ENCODE data around the gene G3BP1.
A peak's percentile ranks its signal among the peaks of the same experiment; 100 is the strongest.

G3BP1 gene

DNA sequence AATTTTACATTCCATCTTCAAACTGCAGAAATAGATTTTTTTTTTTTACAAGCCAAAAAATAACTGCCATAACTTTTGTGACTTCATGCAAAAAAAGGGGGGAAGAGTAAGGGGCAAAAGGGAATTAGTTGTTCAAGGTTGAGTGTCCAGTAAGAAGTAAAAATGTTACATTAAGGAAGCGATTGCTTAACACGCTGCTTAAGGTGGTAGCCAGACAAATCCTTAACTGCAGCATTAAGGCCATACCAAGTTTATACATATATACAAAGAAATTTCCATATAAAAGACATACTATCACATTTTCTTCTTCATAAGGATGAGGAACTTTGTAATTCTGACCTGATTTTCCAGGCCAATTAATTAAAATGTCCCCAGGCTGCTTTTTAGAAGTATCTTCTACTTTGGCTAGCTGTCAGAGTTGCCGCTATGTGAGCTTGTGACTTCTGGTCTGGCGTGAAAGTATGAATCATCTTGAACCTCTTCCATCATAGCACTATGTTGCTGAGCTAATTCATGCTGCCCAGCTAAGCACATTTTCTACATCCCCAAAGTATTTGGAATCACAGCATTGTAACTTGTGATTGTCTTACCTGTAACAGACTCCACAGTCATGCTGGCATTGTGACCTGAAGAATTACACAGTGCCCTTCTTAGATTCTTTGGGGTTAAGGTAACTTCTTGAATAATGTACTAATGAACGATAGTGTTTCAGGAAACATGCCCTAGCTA lies 40.0 kb downstream of the G3BP1 start:
- Histone ChIP-seq H3K23ac (ENCODE audit: low read length) (no peak overlapping the region), H2BK5ac (ENCODE audit: low read depth, low read length, poor library complexity) (no peak overlapping the region), H2AFZ (ENCODE audit: insufficient read depth, low read length, poor library complexity) (no peak overlapping the region), H3K79me2 (ENCODE audit: control insufficient read depth, insufficient read depth, low read length, poor library complexity) (no peaks in the 10 kb centered on the region), H3K79me1 (ENCODE audit: low read length) (no peaks in the 10 kb centered on the region), H3K27me3 (ENCODE audit: insufficient read depth, low read length) (no peaks in the 10 kb centered on the region), H3K4me3 (ENCODE audit: low read depth, low read length) (no peak overlapping the region), H2BK12ac (ENCODE audit: low read length) (no peak overlapping the region), H4K12ac (ENCODE audit: low read depth, low read length) (no peak overlapping the region), H3K4me1 (ENCODE audit: control insufficient read depth in 1 of 2, insufficient read depth in 2 of 2, low read length in 2 of 2) (no peaks in the 10 kb centered on the region), H3K27ac (ENCODE audit: low read depth, low read length) (no peak overlapping the region), H4K91ac (ENCODE audit: low read depth, low read length) (no peak overlapping the region), H3K9me3 (ENCODE audit: insufficient read depth, low read depth, low read length) (no peaks in the 10 kb centered on the region), H4K8ac (ENCODE audit: low read depth, low read length) (no peak overlapping the region), H3K14ac (ENCODE audit: low read length) (no peak overlapping the region), H2AK5ac (ENCODE audit: low read length) (no peak overlapping the region), H3K4me2 (ENCODE audit: low read length) (no peak overlapping the region), H3K4ac (ENCODE audit: low read depth, low read length) (no peak overlapping the region), H3K36me3 (ENCODE audit: control insufficient read depth in 1 of 2, insufficient read depth in 2 of 2, low read length in 2 of 2) (peaks cover 0 to 10% of the 10 kb centered on the region in 2 experiments), H3K18ac (ENCODE audit: low read length) (no peak overlapping the region), H2BK120ac (ENCODE audit: insufficient read depth, low read length, poor library complexity) (no peak overlapping the region), H3K9ac (ENCODE audit: low read length) (no peak overlapping the region)
- DNase-seq: no peak
- WGBS (ENCODE audit: extremely low coverage, insufficient coverage, insufficient read length): no CpG with 5 or more reads among the region's 5 CpGs

DNA sequence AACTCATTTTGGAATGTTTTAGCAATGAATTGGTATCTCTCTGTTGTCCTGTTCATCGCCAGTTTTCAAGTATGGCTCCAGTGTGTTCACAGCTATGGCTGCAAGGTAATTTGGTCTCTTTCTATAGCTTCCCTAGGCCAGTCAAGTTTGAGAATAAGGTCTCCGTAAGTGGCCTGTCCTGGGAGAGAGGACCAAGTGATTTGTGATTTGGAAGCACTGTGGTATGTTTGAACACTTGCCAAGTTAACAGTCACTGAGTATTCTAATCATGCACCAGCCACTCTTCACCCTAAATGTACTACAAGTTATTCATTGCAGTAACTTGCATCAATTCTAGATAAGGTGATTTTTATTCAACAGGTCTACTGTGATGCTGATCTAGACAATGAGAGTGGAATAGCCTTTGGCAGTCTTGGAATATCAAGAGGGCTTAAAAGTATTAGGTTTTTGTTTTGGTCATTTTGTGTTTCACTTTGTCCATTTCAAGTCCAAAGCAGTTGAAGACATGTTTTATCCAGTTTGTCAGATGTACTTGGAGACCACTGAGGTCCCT lies 41.1 kb downstream of the G3BP1 start:
- no peak overlapping the region for H3K18ac ChIP-seq (ENCODE audit: low read length)
- H3K9me3 ChIP-seq (ENCODE audit: insufficient read depth, low read depth, low read length): no peaks in the 10 kb centered on the region
- no peak overlapping the region for H3K4ac ChIP-seq (ENCODE audit: low read depth, low read length)
- H3K9ac ChIP-seq (ENCODE audit: low read length): no peak overlapping the region
- no peak for DNase-seq
- no peak overlapping the region for H3K4me2 ChIP-seq (ENCODE audit: low read length)
- no CpG with 5 or more reads among the region's 2 CpGs for WGBS (ENCODE audit: extremely low coverage, insufficient coverage, insufficient read length)
- H3K14ac ChIP-seq (ENCODE audit: low read length): no peak overlapping the region
- H2BK5ac ChIP-seq (ENCODE audit: low read depth, low read length, poor library complexity): no peak overlapping the region
- no peak overlapping the region for H2AFZ ChIP-seq (ENCODE audit: insufficient read depth, low read length, poor library complexity)
- no peak overlapping the region for H3K23ac ChIP-seq (ENCODE audit: low read length)
- no peaks in the 10 kb centered on the region for H3K4me1 ChIP-seq (ENCODE audit: control insufficient read depth in 1 of 2, insufficient read depth in 2 of 2, low read length in 2 of 2)
- no peak overlapping the region for H3K4me3 ChIP-seq (ENCODE audit: low read depth, low read length)
- H3K79me1 ChIP-seq (ENCODE audit: low read length): no peaks in the 10 kb centered on the region
- H2BK120ac ChIP-seq (ENCODE audit: insufficient read depth, low read length, poor library complexity): no peak overlapping the region
- H3K36me3 ChIP-seq (ENCODE audit: control insufficient read depth in 1 of 2, insufficient read depth in 2 of 2, low read length in 2 of 2): peaks cover 0 to 10% of the 10 kb centered on the region in 2 experiments
- no peak overlapping the region for H4K91ac ChIP-seq (ENCODE audit: low read depth, low read length)
- H3K27ac ChIP-seq (ENCODE audit: low read depth, low read length): no peak overlapping the region
- no peaks in the 10 kb centered on the region for H3K27me3 ChIP-seq (ENCODE audit: insufficient read depth, low read length)
- no peak overlapping the region for H4K8ac ChIP-seq (ENCODE audit: low read depth, low read length)
- no peaks in the 10 kb centered on the region for H3K79me2 ChIP-seq (ENCODE audit: control insufficient read depth, insufficient read depth, low read length, poor library complexity)
- H2AK5ac ChIP-seq (ENCODE audit: low read length): no peak overlapping the region
- no peak overlapping the region for H4K12ac ChIP-seq (ENCODE audit: low read depth, low read length)
- H2BK12ac ChIP-seq (ENCODE audit: low read length): no peak overlapping the region

DNA sequence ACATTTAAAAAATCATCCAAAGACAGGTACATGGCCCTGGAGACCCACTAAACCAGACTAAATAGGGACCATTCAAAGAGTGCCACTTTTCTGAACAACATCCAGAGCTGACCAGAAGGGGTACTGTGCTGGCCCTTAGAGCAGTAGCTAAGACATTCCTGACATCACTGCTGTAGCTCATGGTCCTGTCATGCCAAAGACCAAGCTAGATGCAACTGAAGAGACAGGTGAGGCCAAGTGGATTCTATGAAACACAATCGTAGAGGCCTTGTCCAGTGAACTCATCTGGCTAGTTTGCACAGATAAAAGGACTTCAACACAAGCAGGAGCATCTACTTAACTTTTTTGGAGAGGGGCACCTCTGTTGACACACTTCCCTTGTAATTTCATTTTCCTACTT lies 43.3 kb downstream of the G3BP1 start:
- no peak overlapping the region for H3K18ac ChIP-seq (ENCODE audit: low read length)
- H3K27ac ChIP-seq (ENCODE audit: low read depth, low read length): no peak overlapping the region
- peak overlapping the region; percentile 90 for H3K23ac ChIP-seq (ENCODE audit: low read length)
- no peak overlapping the region for H2BK12ac ChIP-seq (ENCODE audit: low read length)
- no peak overlapping the region for H3K14ac ChIP-seq (ENCODE audit: low read length)
- no peak overlapping the region for H3K4ac ChIP-seq (ENCODE audit: low read depth, low read length)
- peaks cover 0 to 8% of the 10 kb centered on the region in 2 experiments for H3K36me3 ChIP-seq (ENCODE audit: control insufficient read depth in 1 of 2, insufficient read depth in 2 of 2, low read length in 2 of 2)
- H2AK5ac ChIP-seq (ENCODE audit: low read length): no peak overlapping the region
- WGBS (ENCODE audit: extremely low coverage, insufficient coverage, insufficient read length): no CpG with 5 or more reads among the region's 1 CpG
- no peak for DNase-seq
- no peak overlapping the region for H3K4me2 ChIP-seq (ENCODE audit: low read length)
- no peaks in the 10 kb centered on the region for H3K79me2 ChIP-seq (ENCODE audit: control insufficient read depth, insufficient read depth, low read length, poor library complexity)
- H4K91ac ChIP-seq (ENCODE audit: low read depth, low read length): no peak overlapping the region
- H2BK5ac ChIP-seq (ENCODE audit: low read depth, low read length, poor library complexity): no peak overlapping the region
- H4K8ac ChIP-seq (ENCODE audit: low read depth, low read length): no peak overlapping the region
- no peak overlapping the region for H2AFZ ChIP-seq (ENCODE audit: insufficient read depth, low read length, poor library complexity)
- H3K9ac ChIP-seq (ENCODE audit: low read length): no peak overlapping the region
- H3K4me1 ChIP-seq (ENCODE audit: control insufficient read depth in 1 of 2, insufficient read depth in 2 of 2, low read length in 2 of 2): no peaks in the 10 kb centered on the region
- no peaks in the 10 kb centered on the region for H3K27me3 ChIP-seq (ENCODE audit: insufficient read depth, low read length)
- H3K79me1 ChIP-seq (ENCODE audit: low read length): no peaks in the 10 kb centered on the region
- H3K4me3 ChIP-seq (ENCODE audit: low read depth, low read length): no peak overlapping the region
- H4K12ac ChIP-seq (ENCODE audit: low read depth, low read length): no peak overlapping the region
- no peaks in the 10 kb centered on the region for H3K9me3 ChIP-seq (ENCODE audit: insufficient read depth, low read depth, low read length)
- no peak overlapping the region for H2BK120ac ChIP-seq (ENCODE audit: insufficient read depth, low read length, poor library complexity)

DNA sequence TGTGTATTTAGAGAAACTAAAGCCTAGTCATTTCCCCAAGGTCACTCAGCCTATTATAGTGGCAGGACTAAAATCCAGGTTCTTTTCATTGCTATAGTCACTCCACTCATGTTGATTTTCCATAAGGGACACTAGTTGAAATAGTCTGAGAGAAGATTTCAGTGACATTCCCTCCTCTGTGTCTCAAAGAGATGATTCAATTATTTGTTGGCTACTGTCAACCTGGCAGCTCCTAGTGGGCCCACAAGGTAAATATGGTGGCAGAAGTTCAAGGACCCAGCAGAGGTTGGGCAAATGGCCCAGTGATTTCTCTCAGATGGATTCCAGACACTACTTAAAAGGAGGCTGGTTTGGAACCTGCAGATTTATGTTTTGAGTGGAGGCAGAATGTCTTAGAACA lies 48.1 kb downstream of the G3BP1 start:
- Histone ChIP-seq H2AFZ (ENCODE audit: insufficient read depth, low read length, poor library complexity) (no peak overlapping the region), H3K18ac (ENCODE audit: low read length) (no peak overlapping the region), H3K79me2 (ENCODE audit: control insufficient read depth, insufficient read depth, low read length, poor library complexity) (no peaks in the 10 kb centered on the region), H3K27ac (ENCODE audit: low read depth, low read length) (no peak overlapping the region), H3K4ac (ENCODE audit: low read depth, low read length) (no peak overlapping the region), H3K9ac (ENCODE audit: low read length) (no peak overlapping the region), H4K12ac (ENCODE audit: low read depth, low read length) (no peak overlapping the region), H4K8ac (ENCODE audit: low read depth, low read length) (no peak overlapping the region), H3K4me3 (ENCODE audit: low read depth, low read length) (no peak overlapping the region), H3K36me3 (ENCODE audit: control insufficient read depth in 1 of 2, insufficient read depth in 2 of 2, low read length in 2 of 2) (peaks cover 0 to 7% of the 10 kb centered on the region in 2 experiments), H3K4me2 (ENCODE audit: low read length) (no peak overlapping the region), H3K9me3 (ENCODE audit: insufficient read depth, low read depth, low read length) (no peaks in the 10 kb centered on the region), H3K4me1 (ENCODE audit: control insufficient read depth in 1 of 2, insufficient read depth in 2 of 2, low read length in 2 of 2) (no peaks in the 10 kb centered on the region), H2BK12ac (ENCODE audit: low read length) (no peak overlapping the region), H4K91ac (ENCODE audit: low read depth, low read length) (no peak overlapping the region), H2BK5ac (ENCODE audit: low read depth, low read length, poor library complexity) (no peak overlapping the region), H2BK120ac (ENCODE audit: insufficient read depth, low read length, poor library complexity) (no peak overlapping the region), H2AK5ac (ENCODE audit: low read length) (no peak overlapping the region), H3K27me3 (ENCODE audit: insufficient read depth, low read length) (no peaks in the 10 kb centered on the region), H3K14ac (ENCODE audit: low read length) (no peak overlapping the region), H3K79me1 (ENCODE audit: low read length) (no peaks in the 10 kb centered on the region), H3K23ac (ENCODE audit: low read length) (no peak overlapping the region)
- no peak for DNase-seq

Data from trophoblast cell (in vitro differentiated cells and primary cell).